ENCODE measurements around the gene FAM50A.
A peak's percentile ranks its signal among the peaks of the same experiment; 100 is the strongest.

Gene FAM50A

DNA sequence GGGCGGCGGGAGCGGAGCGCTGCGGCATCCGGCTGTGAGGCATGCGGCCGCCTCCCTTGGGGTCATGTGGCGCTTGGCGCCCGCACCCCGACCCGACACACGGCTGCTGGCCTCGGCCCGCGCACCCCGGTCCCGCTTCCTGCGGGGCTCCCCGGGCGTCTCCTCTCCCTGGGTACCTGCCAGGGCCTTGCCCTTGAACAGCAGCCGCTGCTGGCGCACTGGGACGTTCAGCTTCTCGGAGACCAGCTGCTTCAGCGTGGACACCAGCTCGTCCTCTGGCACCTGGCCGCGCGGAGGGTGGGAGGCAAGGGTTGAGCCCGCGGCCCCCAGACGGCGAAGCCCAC lies 42.1 kb downstream of the FAM50A start:
- peak; percentile 44 for DNase-seq

DNA sequence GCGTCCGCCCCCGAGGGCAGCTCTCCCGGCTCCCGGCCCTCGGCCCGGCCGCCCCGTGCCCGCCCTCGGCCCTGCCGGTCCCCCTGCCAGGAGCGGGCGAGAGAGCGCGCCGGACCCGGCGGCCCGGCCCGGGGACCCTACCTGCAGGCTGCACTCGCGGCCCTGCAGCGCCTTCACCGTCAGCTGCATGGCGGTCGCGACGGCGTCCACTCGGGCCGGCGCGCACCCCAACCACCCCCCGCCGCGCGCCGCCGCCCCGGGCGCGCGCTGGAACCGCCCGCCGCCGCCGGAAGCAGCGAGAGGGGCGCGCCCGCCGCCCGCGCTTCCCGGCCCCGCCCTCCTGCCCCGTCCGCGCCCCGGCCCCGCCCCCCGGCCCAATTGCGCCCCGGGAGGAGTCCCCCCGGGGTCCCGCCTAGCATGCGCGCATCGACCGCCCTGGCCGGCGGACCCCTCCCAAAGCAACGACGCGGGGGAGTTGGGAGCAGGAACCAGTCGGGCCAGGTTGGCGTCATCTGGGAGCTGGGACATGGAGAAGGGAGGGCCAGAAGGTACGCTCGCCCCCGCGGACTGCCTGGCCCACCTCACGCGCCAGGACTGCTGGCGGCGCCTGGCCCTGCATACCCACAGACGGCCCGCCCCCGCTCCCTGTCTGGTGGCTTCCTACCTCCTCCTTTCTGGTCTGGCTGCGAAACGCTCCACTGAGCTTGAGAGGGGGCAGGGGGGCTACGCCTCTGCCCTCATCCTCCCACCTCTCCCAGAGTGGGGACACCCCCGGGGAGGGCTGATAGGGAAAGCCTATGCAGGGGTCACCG lies 42.7 kb downstream of the FAM50A start, which contains the start of gene UBL4A:
TSS of gene UBL4A (minus strand) at position 220 of the 812 bp plus-strand sequence. CDS start at position 189, 31 bp downstream.
- DNase-seq = peak; percentile 69

DNA sequence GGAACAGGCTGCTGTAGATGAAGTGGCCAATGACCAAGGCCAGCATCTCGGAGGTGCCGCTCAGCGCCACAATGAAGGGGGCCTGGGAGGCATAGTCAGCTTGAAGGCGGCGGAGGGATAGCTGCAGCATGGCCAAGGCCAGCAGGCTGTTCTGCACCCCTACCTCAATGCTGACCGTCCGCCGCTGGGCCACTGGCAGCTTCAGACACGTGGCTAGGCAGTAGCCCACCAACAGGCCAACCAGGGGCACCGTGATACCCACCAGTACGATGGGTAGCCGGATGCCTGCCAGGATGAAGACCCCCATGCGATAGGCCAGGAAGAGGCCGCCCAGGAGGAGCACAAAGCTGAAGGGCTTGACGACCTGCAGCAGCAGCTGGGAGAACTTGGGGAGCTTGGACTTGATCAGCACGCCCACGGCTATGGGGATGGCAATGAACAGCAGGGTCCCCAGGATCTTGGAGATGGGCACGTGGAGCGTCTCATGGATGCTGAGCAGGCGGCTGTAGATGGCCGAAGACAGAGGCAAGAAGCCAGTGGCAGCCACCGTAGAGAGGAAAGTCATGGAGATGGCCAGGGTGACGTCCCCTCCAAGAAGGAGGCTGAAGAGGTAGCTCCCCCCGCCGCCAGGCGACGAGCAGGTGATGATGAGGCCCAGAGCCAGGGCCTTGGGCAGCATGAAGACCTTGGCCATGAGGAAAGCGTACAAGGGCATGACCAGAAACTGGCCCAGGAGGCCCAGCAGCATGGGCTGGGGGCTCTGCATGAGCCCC lies 43.8 kb downstream of the FAM50A start:
- DNase-seq = no peak

DNA sequence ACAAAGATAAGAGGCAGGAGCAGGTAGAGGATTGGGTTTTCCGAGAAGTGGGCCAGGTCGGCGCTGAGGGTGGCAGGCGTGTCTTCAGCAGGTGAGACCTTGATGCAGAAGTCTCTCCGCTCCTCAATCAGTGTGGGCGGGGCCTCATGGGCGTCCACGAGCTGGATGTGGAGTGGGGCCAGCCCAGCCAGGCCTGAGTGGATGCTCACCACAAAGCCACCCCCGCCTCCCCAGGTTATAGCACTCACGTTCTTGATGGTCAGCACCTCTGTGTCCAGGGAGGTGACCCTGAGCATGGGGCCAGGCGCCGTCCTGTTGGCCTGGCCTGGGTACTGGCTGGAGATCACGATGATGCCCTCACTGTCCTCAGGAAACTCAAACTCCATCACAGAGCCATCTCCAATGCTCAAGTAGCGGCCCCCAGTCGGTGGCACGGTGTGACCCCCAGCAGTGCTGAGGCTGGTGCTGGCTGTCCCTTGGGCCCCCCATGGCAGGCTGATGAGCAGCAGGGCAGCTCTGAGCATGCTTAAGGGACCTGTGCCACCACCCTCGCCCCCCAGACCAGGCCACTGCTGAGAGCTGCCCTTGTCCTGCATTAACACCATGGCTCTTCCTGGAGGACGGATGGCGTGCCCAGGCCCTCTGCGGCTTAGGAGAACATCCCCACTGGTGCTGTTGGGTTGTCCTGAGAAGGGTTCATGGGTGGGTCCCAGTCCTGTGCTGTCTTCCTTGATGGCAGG lies 44.6 kb downstream of the FAM50A start:
- no peak for DNase-seq

DNA sequence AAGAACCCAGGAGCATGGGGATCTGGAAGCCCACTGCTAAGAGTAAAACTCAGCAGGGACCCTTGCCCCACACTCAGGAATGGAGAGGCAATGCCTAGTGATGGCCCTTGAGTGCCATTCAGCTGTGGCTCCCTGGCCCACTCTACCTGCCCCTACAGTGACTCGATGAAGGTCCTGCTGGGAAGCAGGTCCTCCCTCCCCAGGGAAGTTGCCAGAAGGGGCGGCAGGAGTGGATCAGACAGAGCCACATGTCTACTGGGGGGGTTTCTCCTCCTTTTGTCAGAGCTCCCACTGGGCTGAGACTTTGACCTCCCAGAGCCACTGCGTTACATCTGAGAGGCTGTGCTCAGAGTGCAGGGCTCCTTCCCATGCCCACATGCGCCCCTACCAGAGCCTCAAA lies 45.2 kb downstream of the FAM50A start:
- no peak for DNase-seq

DNA sequence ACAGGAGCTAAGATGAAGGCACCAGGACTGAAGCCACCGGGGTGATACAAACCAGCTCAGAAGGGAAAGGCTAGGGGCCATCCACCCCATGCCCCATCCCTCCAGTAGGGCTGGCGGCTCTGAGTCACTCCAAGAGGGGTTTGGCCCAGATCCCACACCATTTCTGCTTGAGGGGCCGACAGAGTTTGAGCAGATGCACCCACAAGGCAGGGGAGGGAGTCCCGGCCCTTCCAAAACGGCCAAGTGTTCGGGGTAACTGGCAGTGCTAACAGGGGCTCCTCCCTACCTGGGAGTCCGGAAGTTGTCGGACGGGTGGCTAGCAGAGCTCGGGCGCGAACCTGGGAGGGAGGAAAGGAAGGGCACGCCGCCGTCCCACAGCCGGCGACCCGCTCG lies 46.1 kb downstream of the FAM50A start:
- peak; percentile 54 for DNase-seq

DNA sequence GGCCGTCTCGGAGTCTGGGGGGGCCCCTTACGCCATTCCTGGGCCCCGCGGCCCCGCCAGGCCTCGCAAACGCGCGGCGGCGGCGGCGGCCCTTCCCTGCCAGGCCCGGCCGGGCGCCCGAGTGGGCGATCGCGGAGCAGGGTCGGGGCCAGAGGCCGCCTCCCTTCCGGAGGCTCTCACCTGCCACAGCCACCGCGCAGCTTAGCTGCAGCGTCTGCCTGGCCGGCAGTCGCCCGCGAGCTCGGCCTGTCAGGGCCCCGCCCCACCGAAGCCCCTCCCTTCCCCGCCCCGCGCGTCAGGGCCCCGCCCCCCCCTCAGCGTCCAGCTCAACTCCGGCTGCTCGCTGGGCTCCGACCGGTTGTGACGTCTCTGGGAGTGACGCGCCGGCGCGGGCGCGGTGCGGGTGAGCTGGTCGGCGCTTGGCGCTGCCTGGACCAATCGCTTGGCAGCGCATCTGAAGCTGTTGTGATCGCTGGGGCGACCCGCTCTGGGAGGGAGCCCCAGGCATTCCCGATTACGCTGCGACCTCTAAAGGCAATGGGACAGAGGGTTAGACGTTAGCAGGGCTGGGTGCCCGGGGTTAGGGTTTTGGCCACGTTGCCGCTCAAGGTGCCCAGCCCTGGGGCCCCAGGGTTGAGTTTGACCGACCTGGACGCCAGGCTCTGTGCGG lies 46.6 kb downstream of the FAM50A start, which contains the start of gene SLC10A3:
TSS of gene SLC10A3 (minus strand) at position 216 of the 670 bp plus-strand sequence. CDS start 1,689 bp downstream, outside the sequence.
- peak; percentile 96 for DNase-seq

DNA sequence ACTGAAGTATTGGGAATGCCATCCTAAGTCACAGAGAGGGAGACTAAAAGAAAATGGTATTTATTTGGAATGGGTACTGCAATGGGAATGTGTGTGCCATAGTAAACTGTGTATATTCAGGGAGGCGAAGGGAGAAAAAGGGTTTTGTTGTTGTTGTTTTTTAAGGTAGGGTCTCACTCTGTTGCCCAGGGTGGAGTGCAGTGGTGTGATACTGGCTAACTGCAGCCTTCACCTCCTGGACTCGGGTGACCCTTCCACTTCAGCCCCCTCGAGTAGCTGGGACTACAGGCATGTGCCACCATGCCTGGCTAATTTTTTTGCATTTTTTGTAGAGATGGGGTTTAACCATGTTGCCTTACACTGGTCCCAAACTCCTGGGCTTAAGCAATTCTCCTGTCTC lies 50.8 kb downstream of the FAM50A start:
- no peak for DNase-seq

DNA sequence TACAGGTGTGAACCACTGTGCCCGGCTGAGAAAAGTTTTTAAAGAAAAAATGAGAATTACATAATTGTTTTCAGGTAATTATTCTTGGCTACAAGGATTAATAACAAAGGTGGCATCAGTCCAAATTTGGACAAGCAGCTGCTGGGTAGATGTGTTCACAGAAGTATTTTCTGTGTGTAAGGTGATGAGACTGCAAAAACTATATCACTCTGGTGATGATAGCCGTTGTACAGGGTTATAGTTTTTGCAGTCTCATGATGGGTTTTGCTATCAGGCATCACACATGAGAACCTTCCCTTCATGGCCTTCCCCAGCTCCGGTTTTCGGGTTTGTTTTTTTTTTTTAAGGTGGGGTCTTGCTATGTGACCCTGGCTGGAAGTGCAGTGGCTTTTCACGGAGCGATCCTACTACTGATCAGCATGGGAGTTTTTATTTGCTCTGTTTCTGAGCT lies 51.6 kb downstream of the FAM50A start:
- DNase-seq = peak; percentile 80

DNA sequence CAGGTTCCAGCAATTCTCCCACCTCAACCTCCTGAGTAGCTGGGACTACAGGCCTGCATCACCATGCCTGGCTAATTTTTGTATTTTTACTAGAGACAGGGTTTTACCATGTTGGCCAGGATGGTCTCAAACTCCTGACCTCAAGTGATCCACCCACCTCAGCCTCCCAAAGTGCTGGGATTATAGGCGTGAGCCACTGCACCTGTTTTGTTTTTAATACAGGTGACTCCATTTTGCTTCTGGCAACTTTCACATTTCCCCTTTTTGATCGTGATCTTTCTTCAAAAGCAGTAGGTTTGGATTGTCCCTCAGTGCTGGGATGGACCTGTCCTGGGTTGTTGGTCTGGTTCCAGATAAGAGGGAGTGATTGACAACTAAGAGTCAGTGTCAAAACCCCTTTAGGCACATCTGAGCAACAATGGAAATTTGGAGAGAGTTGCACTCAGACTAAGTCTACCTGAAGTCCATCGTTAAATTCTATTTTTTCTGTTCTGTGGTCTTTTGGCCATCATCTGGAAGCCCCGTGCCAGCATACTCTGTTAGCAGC lies 52.7 kb downstream of the FAM50A start:
- DNase-seq = peak; percentile 26
